ENCODE data around the gene SLC9A7.

GRCh38 chrX:46777971-46778810, 19.3 kb upstream of the SLC9A7 start:
- TF ChIP-seq CTCF (IDR thresholded peaks at IDR 0.05; ENCODE audit: low read depth, low read length), result no peak
- no peak for TF ChIP-seq MAX (IDR thresholded peaks at IDR 0.05; ENCODE audit: low read depth, low read length)
- TF ChIP-seq MYC (IDR thresholded peaks at IDR 0.05; ENCODE audit: low read depth, low read length), result no peak
- TF ChIP-seq POLR2A (IDR thresholded peaks at IDR 0.05; ENCODE audit: extremely low read depth, insufficient read length), result no peak

Data from NB4 (cell line).